ENCODE results near the gene DCBLD1. TPM values are rescaled to one million over a fixed set of nuclear protein-coding genes. Genes with fewer than 3 reads are reported as not detected.

Gene DCBLD1
- total and polyA plus RNA-seq, 2 donors (not counting 3 experiments of a cell fraction or from before 2014, with no cell fraction given), result 30.2 to 44.3 TPM

- Histone ChIP-seq H3K9me1 (replicated peaks; ENCODE audit: control insufficient read depth, extremely low read depth, insufficient read depth, low read length) (no peaks in the 10 kb centered on the region), H2AFZ (ENCODE audit: low read depth, low read length) (no peak overlapping the region), H3K9ac (replicated peaks; ENCODE audit: extremely low read depth, insufficient read depth, low read length) (no peak overlapping the region), H3K4me2 (ENCODE audit: insufficient read depth, low read length) (no peak overlapping the region), H3K79me2 (ENCODE audit: control insufficient read depth, insufficient read depth, low read length) (peaks cover 35% of the 10 kb centered on the region), H3K27ac (ENCODE audit: insufficient read depth, low read depth, low read length) (no peak overlapping the region), H4K20me1 (replicated peaks; ENCODE audit: control insufficient read depth, extremely low read depth, insufficient read depth, low read length) (no peaks in the 10 kb centered on the region), H3K27me3 (ENCODE audit: control insufficient read depth in 2 of 2, insufficient read depth in 2 of 2, low read length in 2 of 2) (no peaks in the 10 kb centered on the region), H3K9me3 (replicated peaks; ENCODE audit: control insufficient read depth, insufficient read depth, low read length) (no peaks in the 10 kb centered on the region), H3K4me3 (replicated peaks in 1 of 3; ENCODE audit: insufficient read depth in 1 of 3, low read depth in 1 of 3, low read length in 3 of 3) (no peak overlapping the region), H3K4me1 (ENCODE audit: control insufficient read depth, extremely low read depth, insufficient read depth, low read length) (no peaks in the 10 kb centered on the region), H3K36me3 (ENCODE audit: control insufficient read depth in 2 of 2, extremely low read depth in 1 of 2, insufficient read depth in 2 of 2, low read length in 2 of 2) (peaks cover 0 to 2% of the 10 kb centered on the region in 2 experiments)
- DNase-seq (ENCODE audit: low read depth, low spot score) (no peak), FAIRE-seq (no peak)
- CTCF ChIA-PET, result no interaction called here
- intact Hi-C loops (cut with micrococcal nuclease), result no loop called here
- TF ChIP-seq MAX (IDR thresholded peaks at IDR 0.05; ENCODE audit: insufficient read depth, insufficient read length), result no peak
- no peak for TF ChIP-seq FOS (IDR thresholded peaks at IDR 0.05; ENCODE audit: borderline replicate concordance, insufficient read depth, low read length)
- TF ChIP-seq POLR2A (IDR thresholded peaks at IDR 0.05; ENCODE audit: low read depth, low read length), result no peak
- no peak for TF ChIP-seq JUN (IDR thresholded peaks at IDR 0.05; ENCODE audit: borderline replicate concordance, insufficient read depth, insufficient read length, low read depth)
- no peak for TF ChIP-seq GATA2 (IDR thresholded peaks at IDR 0.05; ENCODE audit: insufficient read depth, insufficient read length, low read depth, low read length)
- TF ChIP-seq POLR2AphosphoS5 (IDR thresholded peaks at IDR 0.05; ENCODE audit: insufficient read depth, low read depth, low read length), result no peak
- no peak for TF ChIP-seq EZH2 (IDR thresholded peaks at IDR 0.05; ENCODE audit: borderline replicate concordance, low read depth, low read length, severe bottlenecking)
- no peak for TF ChIP-seq CTCF (IDR thresholded peaks at IDR 0.05; ENCODE audit: extremely low read depth in 1 of 2, insufficient read depth in 1 of 2, low read depth in 1 of 2, low read length in 2 of 2)
- TF ChIP-seq MYC (IDR thresholded peaks at IDR 0.05; ENCODE audit: low read depth, low read length), result no peak
- POLR2A ChIA-PET, result no interaction called here
- dilution Hi-C loops (cut with MboI; ENCODE audit: extremely low pct_ligation_motif_present, low sequenced_read_pairs), result no loop called here
- no TSS peak for BruUV-seq (replicated peaks)
Observed at GRCh38 chr6:117592983-117593759, 110.7 kb downstream of the DCBLD1 start.

All from endothelial cell of umbilical vein (primary cell).